ENCODE measurements around the gene SLC26A4. TPM values are rescaled to one million over a fixed set of nuclear protein-coding genes. Genes with fewer than 3 reads are reported as not detected.

The SLC26A4 gene
- total RNA-seq, 1 experiment from 2014 or later = 0.66 TPM

- TF ChIP-seq REST (IDR thresholded peaks at IDR 0.05; ENCODE audit: low read depth) (no peak), ELF1 (IDR thresholded peaks at IDR 0.05; ENCODE audit: borderline replicate concordance, low read depth) (no peak), POLR2A (IDR thresholded peaks at IDR 0.05; ENCODE audit: borderline replicate concordance, extremely low read depth, insufficient read depth, insufficient read length) (no peak)
Measured at GRCh38 chr7:107701191-107701590, 40.6 kb downstream of the SLC26A4 start (continued).

- H3K9ac ChIP-seq (ENCODE audit: low read length) = no peak overlapping the region
- H4K20me1 ChIP-seq (ENCODE audit: insufficient read depth) = no peaks in the 10 kb centered on the region
- H3K36me3 ChIP-seq (ENCODE audit: control insufficient read depth in 1 of 2, insufficient read depth in 2 of 2, low read length in 2 of 2) = no peaks in the 10 kb centered on the region
- no peak overlapping the region for H2AFZ ChIP-seq (ENCODE audit: low read depth, low read length, poor library complexity, severe bottlenecking)
- no peak for DNase-seq (ENCODE audit: low read depth, low spot score)
- no peaks in the 10 kb centered on the region for H3K4me1 ChIP-seq (ENCODE audit: control insufficient read depth in 1 of 2, insufficient read depth in 2 of 2, low read length in 2 of 2)
- BruUV-seq (replicated peaks) = no TSS peak
- H3K79me2 ChIP-seq (ENCODE audit: insufficient read depth, low read length) = no peaks in the 10 kb centered on the region
- H3K4me3 ChIP-seq (replicated peaks in 1 of 2; ENCODE audit: low read depth in 1 of 2, low read length in 2 of 2) = no peak overlapping the region
- ChIA-PET RAD21 (ENCODE audit: low non-redundant PET in 1 of 2, low total read pairs in 2 of 2, uncharacterized antibody in 2 of 2, unreplicated experiment in 2 of 2) (no interaction called here), CTCF (no interaction called here), POLR2A (no interaction called here)
- intact Hi-C loops (cut with micrococcal nuclease) = no loop called here
- H3K27me3 ChIP-seq (ENCODE audit: insufficient read depth, low read length) = no peaks in the 10 kb centered on the region
- no peak overlapping the region for H3K4me2 ChIP-seq (ENCODE audit: low read length)
- no peaks in the 10 kb centered on the region for H3K9me2 ChIP-seq (ENCODE audit: insufficient read depth)
- TF ChIP-seq CBX3 (IDR thresholded peaks at IDR 0.05; ENCODE audit: low read depth) = no peak
- TF ChIP-seq SP1 (IDR thresholded peaks at IDR 0.05; ENCODE audit: low read depth) = no peak
- TF ChIP-seq ZBTB33 (IDR thresholded peaks at IDR 0.05; ENCODE audit: extremely low read depth, insufficient replicate concordance, low read length) = no peak
- no peak for TF ChIP-seq EZH2phosphoT487 (IDR thresholded peaks at IDR 0.05; ENCODE audit: borderline replicate concordance)
- TF ChIP-seq RAD21 (IDR thresholded peaks at IDR 0.05; ENCODE audit: low read depth) = no peak
- no peak for TF ChIP-seq MAX (IDR thresholded peaks at IDR 0.05)
- no peak for TF ChIP-seq YY1 (IDR thresholded peaks at IDR 0.05; ENCODE audit: extremely low read depth, insufficient replicate concordance, low read depth, low read length)
- TF ChIP-seq ZFX (IDR thresholded peaks at IDR 0.05) = no peak
- no peak for TF ChIP-seq ZNF274 (IDR thresholded peaks at IDR 0.05; ENCODE audit: low read depth, low read length)
- TF ChIP-seq ATF3 (IDR thresholded peaks at IDR 0.05) = no peak
- TF ChIP-seq EGR1 (IDR thresholded peaks at IDR 0.05; ENCODE audit: low read depth) = no peak
- no peak for TF ChIP-seq REST (IDR thresholded peaks at IDR 0.05; ENCODE audit: low read depth)
- TF ChIP-seq POLR2A (IDR thresholded peaks at IDR 0.05; ENCODE audit: borderline replicate concordance, extremely low read depth, insufficient read depth, insufficient read length) = no peak
- TF ChIP-seq CEBPB (IDR thresholded peaks at IDR 0.05; ENCODE audit: low read depth) = no peak
- TF ChIP-seq SIN3A (IDR thresholded peaks at IDR 0.05; ENCODE audit: low read depth) = no peak
- TF ChIP-seq FOSL1 (IDR thresholded peaks at IDR 0.05; ENCODE audit: low read depth) = no peak
- no peak for ATAC-seq
- no peak overlapping the region for H3K27ac ChIP-seq (ENCODE audit: low read depth, low read length)
- H3K9me3 ChIP-seq (ENCODE audit: control insufficient read depth in 1 of 2, insufficient read depth in 1 of 2, low read depth in 1 of 2, low read length in 2 of 2) = no peaks in the 10 kb centered on the region
Measured at GRCh38 chr7:107703219-107703618, 42.6 kb downstream of the SLC26A4 start.
